Hepatocyte (in vitro differentiated cells): Measurements from ENCODE around the gene MANBA.

Experiments
- EZH2 ChIP-seq: fragments of 200-600 bp; sonication (generic); IDR thresholded peaks from 2 replicates; pipeline ENCODE4 v1.6.1; 2016; ENCODE audit warnings: antibody characterized with exemption, mild to moderate bottlenecking, borderline replicate concordance
- EZH2phosphoT487 ChIP-seq: fragments of 200-600 bp; sonication (generic); IDR thresholded peaks from one replicate; pipeline ENCODE4 v1.6.1; 2018; ENCODE audit warnings: antibody characterized with exemption, mild to moderate bottlenecking, low read depth, moderate library complexity; ENCODE audit not compliant: unreplicated experiment, severe bottlenecking
- TF ChIP-seq, protein P1 (sequence below): fragments of 200-600 bp; sonication (generic); IDR thresholded peaks from 2 replicates; pipeline ENCODE4 v1.5.1; 2016; ENCODE audit warnings: antibody characterized with exemption, mild to moderate bottlenecking; ENCODE audit not compliant: poor library complexity

DNA sequence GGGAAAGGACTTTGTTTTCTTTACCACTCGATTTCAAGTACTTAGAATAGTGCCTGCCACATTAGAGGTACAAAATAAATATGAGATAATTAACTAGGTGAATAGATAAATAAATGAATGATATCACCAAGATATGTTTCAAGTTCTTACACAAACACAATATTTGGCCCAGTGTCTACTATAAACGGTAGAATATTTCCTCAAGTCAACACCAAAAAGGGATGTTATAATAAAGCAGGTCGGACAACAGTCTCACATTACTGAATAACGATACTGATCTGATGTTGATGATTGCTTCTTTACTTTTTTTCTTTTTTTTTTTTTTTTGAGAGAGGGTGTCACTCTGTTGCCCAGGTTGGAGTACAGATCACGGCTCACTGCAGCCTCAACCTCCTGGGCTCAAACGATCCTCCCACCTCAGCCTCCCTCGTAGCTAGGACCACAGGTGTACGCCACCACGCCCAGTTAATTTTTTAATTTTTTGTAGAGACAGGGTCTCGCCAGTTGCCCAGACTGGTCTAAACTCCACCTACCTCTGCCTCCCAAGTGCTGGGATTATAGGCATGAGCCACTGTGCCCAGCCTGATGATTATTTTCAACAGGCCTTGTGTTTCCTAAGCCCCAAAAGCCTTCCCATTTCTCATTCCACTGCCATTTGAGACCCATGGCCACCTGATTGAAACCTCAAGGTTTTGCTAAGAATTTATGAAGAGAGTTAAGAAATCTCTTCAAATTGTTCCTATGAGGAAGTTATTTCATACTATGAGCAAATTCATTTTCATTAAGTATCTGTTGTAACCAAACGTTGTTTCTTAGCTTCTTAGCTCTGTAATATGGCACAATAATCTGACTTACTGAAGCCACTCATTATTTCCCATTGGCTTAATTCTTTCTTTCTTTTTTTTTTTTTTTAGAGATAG lies 2.3 kb downstream of the MANBA start:
- TF ChIP-seq, protein P1, sequence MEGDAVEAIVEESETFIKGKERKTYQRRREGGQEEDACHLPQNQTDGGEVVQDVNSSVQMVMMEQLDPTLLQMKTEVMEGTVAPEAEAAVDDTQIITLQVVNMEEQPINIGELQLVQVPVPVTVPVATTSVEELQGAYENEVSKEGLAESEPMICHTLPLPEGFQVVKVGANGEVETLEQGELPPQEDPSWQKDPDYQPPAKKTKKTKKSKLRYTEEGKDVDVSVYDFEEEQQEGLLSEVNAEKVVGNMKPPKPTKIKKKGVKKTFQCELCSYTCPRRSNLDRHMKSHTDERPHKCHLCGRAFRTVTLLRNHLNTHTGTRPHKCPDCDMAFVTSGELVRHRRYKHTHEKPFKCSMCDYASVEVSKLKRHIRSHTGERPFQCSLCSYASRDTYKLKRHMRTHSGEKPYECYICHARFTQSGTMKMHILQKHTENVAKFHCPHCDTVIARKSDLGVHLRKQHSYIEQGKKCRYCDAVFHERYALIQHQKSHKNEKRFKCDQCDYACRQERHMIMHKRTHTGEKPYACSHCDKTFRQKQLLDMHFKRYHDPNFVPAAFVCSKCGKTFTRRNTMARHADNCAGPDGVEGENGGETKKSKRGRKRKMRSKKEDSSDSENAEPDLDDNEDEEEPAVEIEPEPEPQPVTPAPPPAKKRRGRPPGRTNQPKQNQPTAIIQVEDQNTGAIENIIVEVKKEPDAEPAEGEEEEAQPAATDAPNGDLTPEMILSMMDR, result no peak
- TF ChIP-seq EZH2phosphoT487, result no peak
- no peak for TF ChIP-seq EZH2
